Iris pigment epithelial cell (primary cell): ENCODE measurements around the gene EML4.
A peak's percentile ranks its signal among the peaks of the same experiment; 100 is the strongest.
"Not testable (repeated sequence)": the region's sequence is repeated elsewhere in the genome, so short reads cannot be mapped to it uniquely, and the experiment has no call there.

Experiments used
- DNase-seq: peaks from one replicate; pipeline ENCODE4 v3.0.0-alpha.2; 2011; ENCODE audit warnings: low read depth

The EML4 gene

DNA sequence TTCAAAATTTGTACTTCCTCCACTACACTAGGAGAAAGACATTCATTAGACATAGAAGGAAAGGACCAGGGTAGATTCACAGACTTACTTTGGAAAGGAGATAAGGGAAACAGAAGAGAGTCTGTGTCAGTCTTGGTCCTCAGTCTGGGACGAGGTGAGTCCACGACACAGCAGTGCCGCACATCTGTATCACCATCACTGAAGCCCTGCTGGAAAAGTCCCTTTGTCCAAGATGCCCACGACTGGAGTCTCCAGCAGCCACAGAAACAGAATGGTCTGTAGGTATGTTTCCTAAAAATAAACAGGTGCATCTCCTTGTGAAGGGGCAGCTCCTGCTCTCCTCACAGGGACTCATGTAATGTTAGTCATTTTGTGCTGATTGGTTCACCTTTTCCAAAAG is 164.4 kb downstream of the EML4 start:
- no peak for DNase-seq

DNA sequence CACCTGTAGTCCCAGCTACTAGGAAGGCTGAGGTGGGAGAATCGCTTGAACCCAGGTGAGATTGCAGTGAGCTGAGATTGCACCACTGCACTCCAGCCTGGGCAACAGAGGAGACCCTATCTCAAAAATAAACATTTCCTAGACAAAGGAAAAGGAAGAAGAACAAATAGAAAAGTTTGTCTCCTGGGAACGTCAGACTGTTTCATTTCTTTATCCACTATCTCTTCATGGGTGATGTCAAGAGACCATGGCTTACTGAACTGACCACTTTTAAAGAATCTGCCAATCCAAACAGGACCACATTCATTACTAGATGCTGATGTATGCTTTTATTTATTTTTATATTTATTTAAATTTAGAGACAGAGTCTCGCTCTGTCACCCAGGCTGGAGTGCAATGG is 165.1 kb downstream of the EML4 start:
- DNase-seq: no peak

DNA sequence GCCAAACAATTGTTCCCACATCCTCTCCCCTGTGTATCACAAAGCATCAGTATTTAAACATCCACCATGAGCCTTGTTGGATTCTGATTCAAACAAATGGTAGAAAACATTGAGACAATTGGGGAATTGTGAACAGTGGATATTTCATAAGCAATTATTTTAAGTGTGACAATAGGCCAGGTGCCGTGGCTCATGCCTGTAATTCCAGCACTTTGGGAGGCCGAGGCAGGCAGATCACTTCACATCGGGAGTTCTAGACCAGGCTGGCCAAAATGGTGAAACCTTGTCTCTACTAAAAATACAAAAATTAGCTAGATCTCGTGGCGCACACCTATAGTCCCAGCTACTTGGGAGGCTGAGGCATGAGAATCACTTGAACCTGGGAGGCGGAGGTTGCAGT is 165.7 kb downstream of the EML4 start:
- DNase-seq: not testable (repeated sequence)

DNA sequence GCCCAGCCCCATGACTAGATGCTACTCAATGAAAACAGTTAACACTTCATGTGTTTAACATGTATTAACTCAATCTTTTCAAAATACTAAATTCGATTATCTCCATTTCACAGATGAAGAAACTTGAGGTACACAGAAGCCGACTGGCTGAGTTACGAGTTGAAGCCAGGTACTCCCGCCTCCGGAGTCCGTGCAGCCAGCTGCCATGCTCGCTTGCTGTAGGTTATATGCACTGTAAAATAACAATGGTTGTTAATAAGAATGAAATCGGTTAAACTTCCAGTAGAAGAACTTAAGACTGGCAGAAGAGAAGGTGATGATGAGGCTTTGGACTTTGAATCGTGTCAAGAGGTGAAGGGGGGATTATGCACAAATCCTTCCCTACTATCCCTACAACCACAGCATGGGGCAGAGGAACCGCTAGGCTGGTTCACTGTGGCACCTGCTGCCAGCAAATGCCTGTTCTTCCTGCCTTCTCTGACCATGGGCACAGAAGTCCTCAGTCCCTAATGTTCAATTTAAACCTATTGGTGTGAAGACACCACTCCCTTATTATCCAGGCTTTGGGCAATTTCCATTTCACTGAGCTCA is 166.5 kb downstream of the EML4 start:
- DNase-seq: no peak

DNA sequence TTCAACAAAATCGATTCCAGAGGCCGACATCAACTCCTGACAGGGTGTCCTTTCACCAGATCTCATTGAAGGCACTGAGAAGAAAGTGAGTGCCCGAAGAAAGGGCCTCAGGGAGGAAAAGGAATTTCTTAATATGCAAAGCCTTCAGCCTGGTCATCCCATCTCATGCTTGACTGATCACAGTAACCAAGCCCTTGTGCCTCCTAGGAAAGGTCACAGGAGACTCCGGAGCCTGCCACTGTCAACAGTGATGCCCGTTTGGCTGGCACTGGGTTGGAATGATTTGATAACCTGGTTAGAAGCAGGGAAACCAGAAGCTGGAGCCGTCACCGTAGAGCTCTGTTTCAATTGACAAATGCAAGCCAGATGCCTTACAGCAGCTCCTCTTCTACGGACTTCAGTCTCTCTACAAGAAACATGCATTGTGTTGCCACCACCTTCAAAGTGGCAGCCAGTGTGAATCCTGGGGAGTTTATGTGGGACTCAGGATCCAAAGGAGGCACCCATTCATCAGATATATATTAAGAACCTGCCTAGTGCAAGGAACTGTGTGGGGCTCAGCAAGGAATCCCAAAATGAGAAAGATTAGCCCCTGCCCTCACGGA is 167.3 kb downstream of the EML4 start:
- no peak for DNase-seq

DNA sequence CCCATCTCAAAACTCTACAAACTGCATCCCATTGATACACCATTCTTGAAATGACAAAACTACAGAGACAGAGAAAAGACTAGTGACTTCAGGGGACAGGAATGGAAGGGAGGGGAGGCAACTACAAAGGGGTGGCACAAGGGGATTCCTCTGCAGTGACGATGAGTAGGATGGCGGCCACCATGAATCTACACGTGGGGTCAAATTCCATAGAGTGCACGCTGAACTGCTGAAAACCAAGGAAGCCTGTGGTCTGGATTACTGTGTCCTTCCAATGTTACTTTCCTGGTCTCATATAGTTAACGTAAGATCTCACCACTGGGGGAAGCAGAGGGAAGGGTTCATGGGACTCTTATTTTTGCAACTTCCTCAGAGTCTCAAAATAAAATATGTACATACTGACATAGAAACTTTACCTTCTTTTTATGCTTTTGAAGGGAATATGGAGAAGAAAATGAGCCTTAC is 168.2 kb downstream of the EML4 start:
- DNase-seq: no peak

DNA sequence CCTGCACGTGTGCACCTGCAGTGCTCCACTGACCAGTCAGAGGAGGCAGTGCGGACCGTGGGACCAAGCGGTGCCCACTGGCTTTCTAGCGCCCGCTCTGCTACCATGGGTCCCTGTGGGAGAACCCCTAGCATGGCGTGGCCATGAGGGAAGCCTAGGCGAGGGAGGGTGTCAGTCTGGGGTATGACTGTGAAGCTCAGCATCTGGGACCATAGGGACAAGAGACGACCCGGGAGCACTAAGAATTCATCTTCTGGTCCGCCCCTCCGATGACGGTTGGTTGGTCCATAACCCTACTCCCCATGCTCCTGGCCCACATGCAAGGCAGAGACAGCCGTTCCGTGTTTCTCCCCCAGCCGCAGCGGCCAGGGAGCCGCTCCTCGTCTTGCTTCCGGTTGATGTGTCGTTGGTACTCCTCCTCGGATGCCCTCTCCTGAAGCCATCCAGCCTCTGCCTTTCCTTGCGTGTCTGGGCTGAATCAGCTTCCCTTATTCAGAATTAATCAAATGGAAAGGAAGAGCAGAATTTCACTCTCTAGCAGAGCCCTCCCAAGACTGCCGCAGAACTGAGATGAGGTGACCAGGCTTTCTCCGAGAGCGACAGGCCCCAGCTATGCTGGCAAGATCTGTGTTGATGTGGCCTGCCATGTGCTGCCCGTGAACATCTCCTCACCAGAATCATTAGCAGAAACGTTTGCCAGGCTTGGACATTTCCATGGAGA is 168.9 kb downstream of the EML4 start:
- no peak for DNase-seq

DNA sequence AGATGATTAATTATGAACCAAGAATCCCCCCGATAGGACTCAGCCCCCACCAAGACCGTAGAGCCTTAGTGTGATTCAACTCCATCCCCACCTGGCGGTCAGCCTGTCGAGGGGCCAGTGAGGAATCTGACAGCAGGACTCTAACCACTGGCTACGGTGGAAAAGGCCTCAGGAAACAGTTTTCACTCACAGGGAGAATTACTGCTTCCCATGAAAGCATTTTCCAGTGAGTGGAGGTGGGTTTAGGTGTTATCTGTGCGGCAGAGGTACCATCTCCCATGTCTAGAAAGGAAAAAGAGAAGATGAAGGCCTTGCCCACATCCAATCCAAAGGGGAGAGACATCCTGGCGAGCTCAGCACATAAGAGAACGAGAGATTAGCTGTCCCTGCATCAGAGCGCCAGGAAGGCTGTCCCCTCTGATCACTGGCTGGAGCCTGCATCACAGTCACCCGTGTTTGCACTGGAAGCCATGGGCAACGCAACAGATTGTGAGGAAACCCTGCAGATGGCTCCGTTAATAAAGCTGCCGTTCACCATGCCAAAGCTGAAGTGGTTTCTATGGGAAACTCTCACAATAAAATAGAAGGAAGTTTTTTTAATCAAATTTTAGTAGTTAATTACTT is 169.5 kb downstream of the EML4 start:
- DNase-seq: no peak

DNA sequence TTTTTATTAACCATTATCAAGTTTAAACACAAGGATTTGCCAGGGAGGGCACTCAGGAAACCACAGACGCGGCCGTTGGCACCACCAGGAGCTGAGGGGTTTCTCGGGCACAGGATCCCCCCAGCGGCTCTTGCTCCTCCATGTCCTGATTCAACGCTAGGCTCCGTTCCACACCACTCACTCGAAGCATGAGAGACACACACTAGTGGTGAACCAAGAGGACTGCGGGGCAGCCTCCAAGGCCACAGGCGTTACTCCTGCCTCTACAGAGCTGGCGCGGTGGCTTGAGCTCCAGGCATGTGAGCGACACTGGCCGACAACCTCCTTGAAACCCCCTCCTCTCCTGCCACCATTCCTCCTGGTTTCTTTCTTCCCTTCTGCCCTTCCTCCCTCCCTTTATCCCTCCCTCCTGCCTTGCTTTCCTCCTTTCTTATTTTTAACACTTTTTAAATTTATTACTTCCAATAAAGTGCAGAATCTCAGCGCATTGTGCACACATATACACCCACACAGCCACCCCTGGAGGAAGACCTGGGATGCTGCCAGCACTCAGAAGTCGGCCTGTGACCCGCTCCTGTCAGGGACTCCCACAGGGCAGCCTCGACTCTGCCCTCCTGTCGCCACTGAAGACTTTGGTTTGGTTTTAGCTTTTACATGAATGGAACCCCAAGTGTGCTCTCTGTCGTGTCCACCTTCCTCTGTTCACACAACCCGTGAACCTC is 170.2 kb downstream of the EML4 start:
- no peak for DNase-seq

DNA sequence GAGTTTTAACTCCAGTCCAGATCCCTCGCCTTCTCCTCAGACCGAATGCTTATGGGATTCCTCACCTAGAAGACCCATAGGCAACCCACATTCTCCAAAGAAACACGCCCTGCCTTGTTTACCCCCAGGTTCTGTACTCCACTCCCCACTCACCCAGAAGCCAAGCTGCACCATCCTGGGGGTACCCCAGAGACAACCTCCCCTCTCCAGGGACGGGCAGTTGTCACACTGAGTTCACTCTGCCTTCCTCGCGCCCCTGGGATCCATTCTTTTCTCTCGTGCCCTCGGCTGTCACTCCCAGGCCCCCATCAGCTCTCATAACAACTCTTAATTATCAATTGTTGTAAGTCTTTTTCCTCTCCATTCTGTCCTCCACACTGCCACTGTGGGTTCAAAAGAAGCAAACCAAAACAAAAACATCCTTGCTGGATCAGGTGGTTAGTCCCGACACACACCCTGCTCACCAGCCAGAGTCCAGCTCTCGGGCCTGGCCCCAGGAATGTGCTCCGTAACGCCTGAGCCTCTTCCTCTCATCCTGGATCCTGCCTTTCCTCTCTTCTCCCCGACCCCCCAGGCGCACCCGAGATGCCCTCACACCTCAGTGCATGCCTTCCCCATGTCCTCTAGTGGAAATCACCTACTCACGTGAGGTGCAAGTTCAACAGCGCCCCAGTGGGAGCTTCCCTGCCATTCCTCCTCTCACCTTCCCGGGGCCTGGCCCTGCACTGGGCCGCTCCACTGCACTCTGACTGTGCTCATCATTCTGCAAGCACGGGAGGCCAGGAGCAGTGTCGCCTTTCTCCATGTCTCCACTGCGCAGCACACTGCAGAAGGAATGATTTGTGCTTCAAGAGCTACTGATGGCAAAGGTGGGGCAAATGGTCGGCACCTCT is 171.1 kb downstream of the EML4 start:
- no peak for DNase-seq

DNA sequence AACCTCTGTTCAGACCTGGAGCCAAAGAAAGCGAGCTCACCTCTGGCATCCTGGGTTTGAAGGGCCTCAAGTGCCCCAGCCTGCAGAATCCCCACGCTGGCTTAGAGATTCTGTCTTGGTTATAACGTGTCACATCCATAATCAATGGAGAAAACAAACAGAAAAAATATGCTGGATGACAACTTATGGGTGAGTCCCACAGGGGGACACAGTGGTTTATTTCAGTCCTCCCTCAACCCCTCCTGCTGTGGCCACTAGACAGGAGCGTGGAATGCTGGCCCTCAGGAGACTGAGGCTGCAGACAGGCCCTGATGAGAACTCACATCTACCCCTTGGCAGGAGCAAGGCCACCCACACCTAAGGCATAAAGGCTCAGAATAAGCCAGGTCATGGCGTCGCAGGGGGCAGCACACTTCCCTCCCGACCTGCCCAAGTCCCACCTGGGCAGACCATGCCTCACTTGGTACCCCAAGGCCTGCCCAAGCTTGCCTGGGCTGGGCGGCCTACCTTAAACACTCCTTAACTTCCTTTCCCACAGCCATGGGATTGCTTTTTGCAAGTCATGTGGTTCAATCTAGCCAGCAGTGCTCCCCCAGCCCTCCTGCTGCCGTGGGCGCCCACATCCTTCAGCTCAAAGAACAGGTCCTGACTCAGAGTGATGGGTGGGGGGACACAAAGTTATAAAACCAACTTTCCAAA is 171.9 kb downstream of the EML4 start:
- DNase-seq: no peak

DNA sequence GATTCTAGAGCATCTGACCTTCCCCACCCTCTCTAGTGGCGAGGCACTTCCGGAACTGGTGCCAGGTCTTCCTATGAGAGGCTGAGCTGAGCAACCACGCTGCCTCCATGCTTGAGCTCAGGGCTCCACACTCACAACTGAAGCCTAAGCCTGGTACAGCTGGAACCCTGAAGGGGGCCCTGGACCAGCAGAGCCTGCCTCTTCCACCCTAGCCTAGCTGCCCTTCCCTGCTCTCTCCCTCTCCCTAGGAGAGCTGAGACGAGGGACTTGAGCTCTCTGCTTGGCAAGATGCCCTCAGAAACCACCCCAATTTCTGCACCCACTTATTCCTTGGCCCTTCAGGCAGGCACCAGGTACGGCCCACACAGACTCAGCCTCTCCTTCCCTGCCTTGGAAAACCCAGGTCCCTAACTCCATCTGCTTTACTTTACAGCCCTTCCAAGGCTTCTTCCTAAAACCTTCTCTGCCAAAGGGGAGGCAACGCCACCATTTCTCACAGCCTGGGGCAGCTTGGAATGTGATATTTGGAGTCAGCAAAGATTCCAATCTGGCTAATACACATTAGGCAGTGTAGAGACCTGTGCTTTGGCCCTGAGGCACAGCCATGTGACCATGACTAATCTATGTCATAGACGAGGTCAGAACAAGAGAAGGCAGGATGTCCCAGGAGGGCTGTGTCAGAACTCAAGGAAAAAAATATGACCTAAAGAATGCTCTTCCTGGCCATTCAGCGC is 173.1 kb downstream of the EML4 start:
- peak; percentile 90 for DNase-seq

DNA sequence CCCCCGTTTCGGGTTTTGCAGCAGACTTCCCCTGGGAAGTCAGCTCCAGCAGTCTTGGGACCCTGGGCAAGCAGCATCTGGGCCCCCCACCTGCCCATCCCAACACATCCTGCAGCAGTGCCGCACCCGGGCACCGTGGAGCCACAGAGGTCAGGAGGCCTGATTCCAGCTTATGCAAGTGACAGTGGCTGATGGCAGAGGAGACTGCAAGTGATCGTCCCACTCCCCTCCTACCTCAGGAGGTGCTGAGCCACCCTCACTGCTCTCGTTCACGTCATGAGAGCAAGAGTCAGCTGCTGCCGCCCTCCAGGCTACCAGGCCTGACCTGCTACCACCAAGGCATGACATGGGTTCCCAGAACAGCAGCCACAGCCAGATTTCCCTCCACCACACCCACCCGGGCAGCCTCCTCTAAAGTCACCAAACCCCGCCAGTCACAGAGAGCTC is 173.7 kb downstream of the EML4 start:
- no peak for DNase-seq

DNA sequence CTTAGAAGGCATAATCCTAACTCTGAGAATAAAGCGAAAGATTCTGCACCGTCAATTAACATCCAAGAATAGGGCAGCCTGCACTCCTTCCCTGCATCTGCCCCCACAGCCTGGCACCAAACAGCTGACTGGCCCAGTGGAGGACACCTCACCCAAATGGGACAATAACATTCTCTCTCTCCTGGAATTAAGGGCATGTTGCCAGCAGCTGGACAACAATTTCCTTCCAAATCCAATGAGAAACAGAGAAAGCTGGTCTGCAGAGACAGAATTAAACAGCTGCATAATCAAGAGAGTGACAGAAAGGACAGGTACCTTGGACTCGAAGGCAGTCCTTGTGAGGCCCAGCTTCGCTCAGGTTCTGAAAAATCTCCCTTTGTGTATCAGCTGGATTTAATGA is 176.8 kb downstream of the EML4 start:
- DNase-seq: no peak

DNA sequence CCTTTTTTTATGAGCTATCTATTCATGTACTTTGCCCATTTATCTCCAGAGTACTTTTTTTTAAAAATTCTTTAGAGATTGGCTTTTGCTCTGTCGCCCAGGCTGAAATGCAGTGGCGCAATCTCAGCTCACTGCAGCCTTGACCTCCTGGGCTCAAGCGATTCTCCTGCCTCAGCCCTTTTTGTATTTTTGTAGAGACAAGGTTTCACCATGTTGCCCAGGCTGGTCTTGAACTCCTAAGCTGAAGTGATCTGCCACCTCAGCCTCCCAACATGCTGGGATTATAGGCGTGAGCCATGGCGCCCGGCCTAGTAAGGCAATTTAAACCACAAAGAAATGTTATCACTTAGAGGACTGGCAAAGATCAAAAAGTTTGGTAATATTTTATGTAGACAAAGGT is 177.7 kb downstream of the EML4 start:
- DNase-seq: not testable (repeated sequence)

DNA sequence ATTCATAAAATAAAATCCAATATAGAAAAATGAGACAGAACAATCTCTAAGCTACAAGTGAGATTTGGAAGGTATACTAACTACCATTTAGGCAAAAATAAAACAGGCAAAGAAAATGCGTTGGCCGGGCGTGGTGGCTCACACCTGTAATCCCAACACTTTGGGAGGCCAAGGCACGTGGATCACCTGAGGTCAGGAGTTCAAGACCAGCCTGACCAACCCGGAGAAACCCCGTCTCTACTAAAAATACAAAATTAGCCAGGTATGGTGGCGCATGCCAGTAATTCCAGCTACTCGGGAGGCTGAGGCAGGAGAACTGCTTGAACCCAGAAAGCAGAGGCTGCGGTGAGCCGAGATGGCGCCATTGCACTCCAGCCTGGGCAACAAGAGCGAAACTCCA is 178.4 kb downstream of the EML4 start:
- not testable (repeated sequence) for DNase-seq

DNA sequence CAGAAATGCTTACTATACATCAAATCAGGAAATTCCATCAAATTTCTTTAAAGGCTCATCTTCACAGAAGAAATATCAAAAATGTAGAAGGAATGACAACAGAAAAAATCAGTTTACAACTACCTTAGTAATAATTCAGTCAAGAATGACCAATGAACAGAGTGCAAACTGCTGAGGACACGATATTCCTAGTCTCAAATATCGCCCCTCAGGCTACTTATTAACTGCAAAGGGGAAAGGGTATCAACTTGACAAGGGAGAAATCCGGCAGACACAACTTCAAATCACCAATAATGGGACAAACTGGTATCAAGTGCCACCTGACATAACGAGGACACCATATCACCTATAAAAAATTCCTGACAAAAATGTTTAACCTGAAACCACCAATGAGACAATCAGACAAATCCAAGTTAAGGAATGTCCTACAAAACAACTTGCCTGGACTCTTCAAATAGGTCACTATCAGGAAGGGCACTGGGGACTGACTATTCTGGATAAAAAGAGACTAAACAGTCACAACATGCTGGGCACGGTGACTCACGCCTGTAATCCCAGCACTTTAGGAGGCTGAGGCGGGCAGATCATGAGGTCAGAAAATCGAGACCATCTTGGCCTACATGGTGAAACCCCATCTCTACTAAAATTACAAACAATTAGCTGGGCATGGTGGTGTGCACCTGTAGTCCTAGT is 179.1 kb downstream of the EML4 start:
- DNase-seq: no peak

DNA sequence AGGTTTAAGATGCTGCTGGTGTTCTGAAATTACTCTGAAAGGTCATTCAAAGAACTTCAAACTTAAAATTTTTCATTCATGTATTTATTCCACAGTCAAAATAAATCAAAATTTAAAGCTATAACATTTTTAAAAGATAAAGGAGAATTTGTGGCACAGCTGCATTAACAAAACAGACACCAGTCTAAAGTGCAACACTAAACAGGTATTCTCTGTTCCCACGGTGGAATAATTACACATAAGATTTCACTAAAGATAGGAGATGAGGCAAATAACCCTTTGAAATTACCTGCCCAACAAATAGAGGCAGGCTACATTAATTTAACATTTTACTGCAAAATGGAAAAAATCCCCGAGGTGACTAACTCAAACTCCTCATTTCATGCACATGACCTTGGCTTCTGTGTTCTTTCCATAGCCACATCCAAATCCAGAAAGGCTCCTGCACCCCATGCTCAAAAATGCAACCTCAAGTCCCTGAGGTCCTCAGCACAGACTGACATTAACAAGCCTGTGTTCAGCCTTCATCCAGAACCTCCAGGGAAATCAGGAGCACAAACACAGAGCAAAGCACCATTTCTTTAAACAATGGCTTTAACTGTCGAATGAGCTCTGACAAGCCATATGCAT is 181.4 kb downstream of the EML4 start:
- no peak for DNase-seq

DNA sequence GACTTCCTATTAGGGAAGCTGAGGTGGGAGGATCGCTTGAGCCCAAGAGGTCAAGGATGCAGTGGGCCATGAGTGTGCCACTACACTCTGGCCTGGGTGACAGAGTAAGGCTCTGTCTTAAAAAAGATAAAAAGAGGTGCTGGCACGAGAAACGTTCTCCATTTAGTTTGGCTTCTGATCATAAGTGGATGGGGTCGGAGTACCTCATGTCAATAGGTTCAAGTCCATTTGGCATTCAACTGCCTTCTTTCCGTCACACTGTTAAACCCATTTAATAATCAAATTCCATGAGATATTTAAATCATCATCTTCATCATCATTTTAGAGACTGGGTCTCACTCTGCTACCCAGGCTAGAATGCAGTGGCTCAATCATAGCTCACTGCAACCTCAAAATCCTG is 182.7 kb downstream of the EML4 start:
- no peak for DNase-seq
